DMS53 treated with DMSO at 0.1 percent for 48 hours (cell line): Measurements from ENCODE around the gene PRIMA1.

Source experiments
- DNase-seq: peaks from one replicate; lab custom pipeline; 2025; ENCODE audit not compliant: unreplicated experiment; lab: John Stamatoyannopoulos, UW

The PRIMA1 gene

DNA sequence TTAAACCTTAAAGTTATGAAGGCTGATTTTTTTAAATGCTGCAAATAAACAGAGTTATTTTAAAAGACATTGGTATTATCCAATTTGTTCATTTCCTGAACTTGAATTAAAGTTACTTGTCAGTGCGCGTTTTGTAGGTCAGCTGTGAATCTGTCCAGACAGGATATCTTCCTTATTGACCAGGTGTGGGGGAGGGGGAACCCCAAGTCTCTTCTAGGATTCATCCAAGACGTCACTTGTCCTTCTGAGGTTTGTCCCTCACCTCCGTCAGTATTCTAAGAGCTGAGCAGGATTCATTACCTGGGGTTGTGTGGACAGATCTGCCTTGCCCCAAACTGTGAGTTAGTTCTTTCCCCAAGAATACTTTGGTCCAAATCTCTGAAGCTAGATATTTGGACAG lies 8.8 kb upstream of the PRIMA1 start:
- no peak for DNase-seq

GRCh38 chr14:93794756-93795155 lies 6.5 kb upstream of the PRIMA1 start:
- no peak for DNase-seq

DNA sequence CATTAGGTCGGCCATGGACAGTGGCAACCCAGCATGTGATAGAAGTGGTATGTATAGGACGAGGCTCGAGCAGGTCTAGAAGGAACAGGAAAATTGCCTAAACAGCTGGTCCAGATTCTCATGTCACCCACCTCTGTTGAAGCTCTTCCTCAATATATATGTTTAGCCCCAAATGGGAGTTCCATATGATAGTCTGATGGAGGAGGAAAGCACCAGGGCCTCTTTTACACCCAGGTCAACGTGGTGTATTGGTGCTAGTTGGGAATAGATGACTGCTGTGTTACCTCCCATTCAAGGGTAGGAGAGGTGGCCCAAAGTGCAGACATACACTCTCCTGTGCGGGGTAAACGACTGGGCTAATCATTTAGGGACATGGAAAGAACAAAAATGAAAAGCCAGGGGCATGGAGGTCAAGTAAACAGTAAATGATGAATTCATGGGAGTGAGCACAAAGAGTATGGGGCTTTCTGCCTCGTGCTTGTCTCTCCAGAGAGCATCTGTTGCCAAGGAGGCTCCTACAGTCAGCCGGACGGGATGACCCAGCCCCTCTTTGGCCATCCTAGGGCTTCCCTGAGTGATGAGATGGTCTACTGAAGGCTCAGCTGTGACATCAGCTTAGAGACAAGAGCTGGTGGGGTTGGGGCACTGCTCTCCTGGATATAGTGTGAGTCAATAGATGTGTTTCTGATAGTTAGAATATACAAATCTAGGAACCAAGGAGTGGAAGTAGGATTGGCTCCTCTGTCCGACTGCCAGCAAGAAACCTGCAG lies 5.5 kb upstream of the PRIMA1 start:
- no peak for DNase-seq

GRCh38 chr14:93792391-93792790 lies 4.1 kb upstream of the PRIMA1 start:
- no peak for DNase-seq

- DNase-seq, result no peak
Observed at GRCh38 chr14:93790966-93791365, 2.7 kb upstream of the PRIMA1 start.

GRCh38 chr14:93789228-93790130 lies 1.2 kb upstream of the PRIMA1 start:
- DNase-seq, result no peak

DNA sequence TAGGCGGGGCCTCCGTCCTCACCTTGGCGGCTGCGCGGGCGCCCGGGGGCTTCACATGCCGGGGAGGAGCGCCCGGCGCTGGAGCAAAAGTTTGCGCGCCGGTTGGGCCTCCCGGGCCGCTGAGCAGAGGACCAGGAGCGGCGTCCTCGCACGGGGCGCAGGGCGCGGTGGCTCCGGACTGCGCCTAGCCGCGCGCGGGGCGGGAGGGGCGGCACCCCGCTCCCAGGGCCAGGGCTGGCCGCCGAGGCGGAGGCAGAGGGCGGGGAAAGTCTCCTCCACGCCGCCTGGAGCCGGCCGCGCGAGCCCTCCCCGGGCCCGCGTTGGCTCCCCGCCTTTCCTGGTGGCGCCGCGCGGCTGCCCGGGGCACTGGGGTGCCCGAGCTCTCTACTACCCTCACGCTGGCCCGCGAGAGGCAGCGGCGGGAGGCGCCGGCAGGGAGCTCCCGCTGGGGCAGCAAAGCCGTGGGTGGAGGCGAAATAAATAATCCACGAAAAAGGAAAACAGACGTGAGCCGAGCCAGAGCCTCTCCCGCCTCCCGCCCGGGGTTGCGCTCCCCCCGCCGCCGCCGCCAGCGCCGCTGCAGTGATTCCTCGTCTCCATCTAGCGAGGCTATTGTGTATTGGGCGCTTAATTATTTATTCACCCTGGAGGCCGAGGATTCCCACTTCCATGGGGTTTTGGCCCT lies 400 bp upstream of the PRIMA1 start:
- DNase-seq, result no peak

DNA sequence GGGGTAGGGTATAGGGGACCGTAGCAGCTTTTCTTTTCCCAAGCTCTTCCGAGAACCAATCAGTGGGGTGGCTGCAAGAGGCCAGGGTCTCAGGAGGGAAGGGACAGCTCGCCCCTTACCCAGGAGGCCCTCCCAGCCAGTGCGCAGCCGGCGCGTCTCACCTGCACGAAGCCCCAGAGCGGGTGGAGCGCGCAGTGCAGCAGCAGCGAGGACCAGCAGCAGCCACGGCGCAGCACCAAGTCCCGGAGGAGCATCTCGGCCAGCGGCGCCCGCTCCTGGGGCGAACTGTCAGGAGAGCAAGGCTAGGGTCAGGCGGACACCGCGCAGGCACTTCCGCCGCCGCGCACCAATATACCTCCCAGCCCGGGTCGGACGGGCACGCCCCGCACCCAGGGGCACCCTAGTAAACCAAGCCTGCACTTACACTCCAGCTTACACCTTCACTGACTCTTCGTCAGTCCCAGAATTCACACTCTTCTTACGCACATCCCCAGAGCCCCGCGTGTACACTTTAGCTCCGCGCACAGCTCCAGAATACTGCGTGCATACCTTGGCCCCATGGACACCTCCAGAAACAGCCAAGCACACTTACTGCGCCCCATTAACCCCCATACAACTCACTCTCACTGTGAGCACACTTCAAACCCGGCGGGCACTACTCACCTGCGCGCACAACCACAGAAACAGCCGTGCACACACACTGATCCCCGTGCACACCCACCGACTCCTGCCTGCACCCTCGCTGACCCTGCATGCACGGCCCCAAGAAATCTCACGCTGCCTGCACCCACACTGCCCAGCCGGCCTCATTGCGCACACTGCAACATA lies 606 bp downstream of the PRIMA1 start:
- DNase-seq, result no peak

- no peak for DNase-seq
Observed at GRCh38 chr14:93785423-93785822, 2.9 kb downstream of the PRIMA1 start.

DNA sequence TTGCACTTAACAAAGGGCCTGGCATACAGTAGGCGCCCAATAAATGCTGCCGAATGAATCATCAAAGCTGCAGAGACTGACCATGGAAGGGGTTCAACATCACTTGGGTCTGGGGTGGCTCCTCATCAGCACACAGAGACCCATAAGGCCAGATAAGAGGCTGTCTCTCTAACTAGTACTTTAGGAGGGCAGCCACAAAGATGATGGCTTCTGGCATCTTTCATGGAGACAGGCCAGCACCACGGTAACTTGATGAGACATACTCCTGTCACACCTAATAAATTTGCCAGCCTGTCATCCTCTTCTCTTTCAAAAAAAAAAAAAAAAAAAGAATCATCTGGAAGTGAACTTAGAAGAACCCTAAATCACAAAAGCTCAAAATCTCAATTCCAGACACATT lies 3.4 kb downstream of the PRIMA1 start:
- no peak for DNase-seq

- no peak for DNase-seq
Observed at GRCh38 chr14:93780813-93781400, 7.4 kb downstream of the PRIMA1 start.

- DNase-seq, result no peak
Observed at GRCh38 chr14:93778856-93779629, 9.2 kb downstream of the PRIMA1 start.

DNA sequence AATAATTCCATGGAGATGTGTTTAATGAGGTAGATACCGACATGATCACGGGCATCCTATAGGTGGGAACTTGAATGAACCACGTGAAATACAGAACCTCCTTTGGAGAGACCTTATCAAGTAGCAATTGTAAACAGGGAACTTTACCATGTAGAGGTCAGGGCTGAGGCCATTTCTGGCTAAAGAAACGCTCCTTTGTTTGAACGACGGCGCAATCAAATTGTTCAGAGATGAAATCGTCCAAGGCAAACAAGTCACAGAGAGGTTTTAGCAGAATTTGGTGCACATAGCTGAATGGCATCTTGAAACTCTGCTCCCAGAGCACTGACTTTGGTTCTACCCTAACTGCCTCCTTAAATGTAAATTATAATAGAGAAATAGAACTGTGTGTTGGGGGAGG lies 9.8 kb downstream of the PRIMA1 start:
- DNase-seq, result no peak

DNA sequence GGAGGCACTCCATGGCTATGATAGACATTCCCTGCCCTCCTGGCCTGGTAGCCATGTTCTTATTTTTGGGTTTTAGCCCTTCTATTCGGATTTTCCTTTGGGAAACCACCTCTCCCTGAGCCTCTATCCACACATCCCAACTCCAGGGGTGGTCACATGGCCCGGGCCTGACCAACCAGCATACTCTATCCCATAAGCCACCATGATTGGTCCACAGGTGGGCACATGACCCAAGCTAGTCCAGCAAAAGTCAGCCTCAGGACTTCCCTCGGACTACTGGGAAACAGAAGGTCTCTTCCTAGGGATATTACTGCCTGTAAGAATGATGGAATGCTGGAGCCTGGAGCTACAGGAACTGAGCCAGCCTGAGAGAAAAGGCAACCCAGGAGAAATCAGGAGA lies 12.5 kb downstream of the PRIMA1 start:
- DNase-seq, result no peak

DNA sequence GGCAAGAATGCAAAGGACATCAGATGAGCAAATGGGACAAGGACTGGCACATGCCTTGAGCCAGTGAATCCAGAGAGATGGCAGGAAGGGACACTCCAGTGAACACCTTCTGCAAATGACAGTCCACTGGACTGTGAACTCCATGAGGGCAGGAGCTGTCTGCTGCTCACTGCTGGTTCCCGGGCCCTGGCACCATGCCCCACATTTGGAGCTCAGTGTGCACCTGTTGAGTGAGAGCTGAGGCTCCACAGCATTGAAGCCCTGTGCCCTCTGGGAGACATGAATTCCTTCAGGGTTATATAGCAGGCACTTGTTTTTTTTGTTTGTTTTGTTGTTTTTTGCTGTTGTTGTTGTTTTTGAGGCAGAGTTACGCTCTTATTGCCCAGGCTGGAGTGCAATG lies 13.1 kb downstream of the PRIMA1 start:
- DNase-seq, result no peak

- DNase-seq, result no peak
Observed at GRCh38 chr14:93772263-93772662, 16.0 kb downstream of the PRIMA1 start.

GRCh38 chr14:93765970-93766369 lies 22.3 kb downstream of the PRIMA1 start:
- DNase-seq, result no peak

DNA sequence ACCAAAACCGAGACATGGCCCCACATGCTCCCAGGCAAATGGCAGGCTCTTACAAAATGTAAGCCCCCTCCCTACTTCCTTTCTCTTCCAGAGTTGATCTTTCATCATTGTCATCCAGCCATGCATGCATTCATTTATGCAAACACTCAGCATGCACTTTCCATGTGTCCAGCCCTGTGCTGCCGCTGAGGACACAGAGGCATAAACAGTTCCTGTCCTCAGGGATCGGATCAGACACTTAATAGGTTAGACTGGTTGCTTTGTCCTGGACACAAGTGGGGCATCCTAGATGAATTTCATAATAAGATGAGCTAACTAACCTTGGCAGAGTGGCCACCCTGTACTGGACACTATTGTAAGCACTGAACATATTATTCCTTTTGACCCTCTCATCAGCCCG lies 23.1 kb downstream of the PRIMA1 start:
- no peak for DNase-seq

- DNase-seq, result no peak
Observed at GRCh38 chr14:93764211-93764659, 24.1 kb downstream of the PRIMA1 start.
